Measurements from ENCODE around the gene GALNT18. TPM values are rescaled to one million over a fixed set of nuclear protein-coding genes. Genes with fewer than 3 reads are reported as not detected.

The GALNT18 gene
- total and polyA plus RNA-seq, 2 of the 4 experiments (the other 2 are of a cell fraction), result 9.5 to 11.3 TPM

- Histone ChIP-seq H3K36me3 (ENCODE audit: control insufficient read depth, insufficient read depth, low read length) (no peaks in the 10 kb centered on the region), H2BK5ac (ENCODE audit: low read depth, low read length, poor library complexity, severe bottlenecking) (no peak overlapping the region), H3K18ac (ENCODE audit: low read depth, low read length) (no peak overlapping the region), H3K14ac (replicated peaks; ENCODE audit: low read depth, low read length) (no peak overlapping the region), H4K8ac (ENCODE audit: low read depth in 2 of 2, low read length in 2 of 2) (no peak overlapping the region), H2AK5ac (ENCODE audit: low read depth, low read length) (no peak overlapping the region), H2BK20ac (ENCODE audit: low read depth, low read length) (no peak overlapping the region), H4K91ac (ENCODE audit: insufficient read depth, low read depth, low read length) (no peak overlapping the region), H3K9me1 (ENCODE audit: insufficient read depth, low read length) (no peaks in the 10 kb centered on the region), H3K27ac (ENCODE audit: insufficient read depth, low read length) (no peak overlapping the region), H2AK9ac (replicated peaks; ENCODE audit: low read depth, low read length, poor library complexity) (no peak overlapping the region), H3K9me3 (ENCODE audit: control insufficient read depth, insufficient read depth, low read length) (no peaks in the 10 kb centered on the region), H3K56ac (ENCODE audit: extremely low read depth, insufficient read depth, low read length) (no peak overlapping the region), H3K9ac (ENCODE audit: low read depth, low read length) (no peak overlapping the region), H3K27me3 (ENCODE audit: control insufficient read depth, insufficient read depth, low read length) (peaks cover 8% of the 10 kb centered on the region), H3K4me3 (ENCODE audit: insufficient read depth, low read depth, low read length) (no peak overlapping the region), H2BK120ac (ENCODE audit: low read depth, low read length) (no peak overlapping the region), H3K79me1 (ENCODE audit: low read depth in 1 of 2, low read length in 2 of 2) (no peaks in the 10 kb centered on the region), H2AFZ (replicated peaks; ENCODE audit: low read length, poor library complexity) (no peak overlapping the region), H3K23ac (ENCODE audit: low read depth, low read length) (no peak overlapping the region), H3K4me2 (ENCODE audit: low read depth, low read length) (no peak overlapping the region), H4K20me1 (ENCODE audit: insufficient read depth, low read length) (no peaks in the 10 kb centered on the region), H4K5ac (ENCODE audit: low read depth, low read length) (no peak overlapping the region), H2BK15ac (ENCODE audit: low read depth, low read length) (no peak overlapping the region), H3K4me1 (ENCODE audit: control insufficient read depth, insufficient read depth, low read length) (no peaks in the 10 kb centered on the region), H3K4ac (ENCODE audit: low read depth, low read length) (no peak overlapping the region)
- intact Hi-C loops (cut with micrococcal nuclease), result no loop called here
- dilution Hi-C loops (cut with HindIII; ENCODE audit: low sequenced_read_pairs, unreplicated experiment), result no loop called here
- CTCF ChIA-PET, result no interaction called here
- ATAC-seq (ENCODE audit: low read depth) (no peak), DNase-seq (no peak)
- no TSS peak for BruUV-seq (replicated peaks)
- 100% methylated on average over 1 of the region's 7 CpGs; no CpG with 5 or more reads in 1 of the 2 experiments for WGBS, 2 experiments (ENCODE audit: extremely low coverage in 2 of 2, insufficient read length in 1 of 2)
- in situ Hi-C loops (cut with MboI; ENCODE audit: low sequenced_read_pairs), result no loop called here
- POLR2A ChIA-PET (ENCODE audit: unreplicated experiment), result no interaction called here
- no peak for TF ChIP-seq ELK1 (IDR thresholded peaks at IDR 0.05; ENCODE audit: borderline replicate concordance, low read depth, low read length)
- TF ChIP-seq RCOR1 (IDR thresholded peaks at IDR 0.05; ENCODE audit: insufficient replicate concordance, low read length), result no peak
- no peak for TF ChIP-seq RFX5 (IDR thresholded peaks at IDR 0.05; ENCODE audit: low read depth, low read length)
- no peak for TF ChIP-seq USF2 (IDR thresholded peaks at IDR 0.05; ENCODE audit: low read depth, low read length)
- no peak for TF ChIP-seq MAFK (IDR thresholded peaks at IDR 0.05; ENCODE audit: low read depth, low read length)
- no peak for TF ChIP-seq FOS (IDR thresholded peaks at IDR 0.05; ENCODE audit: low read depth, low read length)
- TF ChIP-seq MXI1 (IDR thresholded peaks at IDR 0.05; ENCODE audit: borderline replicate concordance, low read depth, low read length), result no peak
Observed at GRCh38 chr11:11304550-11304949, 317.3 kb downstream of the GALNT18 start.

All from IMR-90 (cell line).